Neural cell (in vitro differentiated cells): ENCODE measurements around the gene SDK1. TPM values are rescaled to one million over a fixed set of nuclear protein-coding genes. Genes with fewer than 3 reads are reported as not detected.

ENCODE experiments used
- H2AFZ ChIP-seq: fragments of 200-600, 300-800 bp; sonication (generic), shearing (Covaris generic); 2 replicates; pipeline ENCODE4 v1.6.0; 2014; ENCODE audit warnings: low read depth, mild to moderate bottlenecking, antibody characterized with exemption, low read length, moderate library complexity
- H3F3A ChIP-seq: fragments of 200-600 bp; shearing (Covaris generic); 2 replicates; pipeline ENCODE4 v1.6.1; 2016; ENCODE audit warnings: mild to moderate bottlenecking, moderate library complexity, mixed read lengths, antibody characterized with exemption, low read length; ENCODE audit not compliant: insufficient read depth, poor library complexity, severe bottlenecking
- H3K27ac ChIP-seq: fragments of 200-600, 300-800 bp; sonication (generic), shearing (Covaris generic); 2 replicates; pipeline ENCODE4 v1.5.1; 2014; ENCODE audit warnings: mild to moderate bottlenecking, low read length, moderate library complexity
- H3K27me3 ChIP-seq: fragments of 300-800, 200-600 bp; sonication (generic), shearing (Covaris generic); 2 replicates; pipeline ENCODE4 v1.6.0; 2014; ENCODE audit warnings: mild to moderate bottlenecking, low read depth, low read length, moderate library complexity; ENCODE audit not compliant: insufficient read depth
- H3K36me3 ChIP-seq: fragments of 300-800, 200-600 bp; sonication (generic), shearing (Covaris generic); 2 replicates; pipeline ENCODE4 v1.5.1; 2014; ENCODE audit warnings: mild to moderate bottlenecking, antibody characterized with exemption, low read length, moderate library complexity; ENCODE audit not compliant: insufficient read depth
- H3K4me2 ChIP-seq: fragments of 300-800, 200-600 bp; sonication (generic), shearing (Covaris generic); 2 replicates; pipeline ENCODE4 v1.6.0; 2014; ENCODE audit warnings: mild to moderate bottlenecking, low read length
- H3K4me3 ChIP-seq: fragments of 300-800, 200-600 bp; sonication (generic), shearing (Covaris generic); 2 replicates; pipeline ENCODE4 v1.5.1; 2014; ENCODE audit warnings: mild to moderate bottlenecking, low read length, moderate library complexity
- H3K79me2 ChIP-seq: fragments of 200-600 bp; shearing (Covaris generic); replicated peaks from 2 replicates; pipeline ENCODE4 v1.6.0; 2014; ENCODE audit warnings: mild to moderate bottlenecking, low read length, moderate library complexity; ENCODE audit not compliant: insufficient read depth
- H3K9ac ChIP-seq: fragments of 300-800, 200-600 bp; sonication (generic), shearing (Covaris generic); 2 replicates; pipeline ENCODE4 v1.6.1; 2016; ENCODE audit warnings: mild to moderate bottlenecking, low read length, mixed read lengths
- H3K9me2 ChIP-seq: fragments of 200-600 bp; shearing (Covaris generic); 2 replicates; pipeline ENCODE4 v1.6.1; 2016; ENCODE audit warnings: mild to moderate bottlenecking, low read length, mixed read lengths; ENCODE audit not compliant: insufficient read depth
- H3K9me3 ChIP-seq: fragments of 200-600, 300-800 bp; sonication (generic), shearing (Covaris generic); 2 replicates; pipeline ENCODE4 v1.6.1; 2016; ENCODE audit warnings: mild to moderate bottlenecking, mixed run types, low read length, moderate library complexity, mixed read lengths
- H4K20me1 ChIP-seq: fragments of 200-600 bp; shearing (Covaris generic); 2 replicates; pipeline ENCODE4 v1.6.1; 2016; ENCODE audit warnings: mild to moderate bottlenecking, mixed run types; ENCODE audit not compliant: insufficient read depth
- CTCF ChIP-seq: fragments of 450-650 bp; IDR thresholded peaks from 2 replicates; pipeline ENCODE4 v1.5.1; 2014; ENCODE audit warnings: antibody characterized with exemption, mild to moderate bottlenecking, moderate library complexity; ENCODE audit not compliant: poor library complexity, severe bottlenecking
- EZH2 ChIP-seq: fragments of 200-600, 300-800 bp; shearing (Covaris generic), sonication (generic); IDR thresholded peaks from 2 replicates; pipeline ENCODE4 v1.6.1; 2014; ENCODE audit warnings: antibody characterized with exemption, low read length, borderline replicate concordance, mild to moderate bottlenecking; ENCODE audit not compliant: insufficient read depth, poor library complexity, severe bottlenecking
- MXI1 ChIP-seq: fragments of 450-650 bp; conservative IDR thresholded peaks from 2 replicates; pipeline ENCODE4 v1.6.1; 2014; ENCODE audit warnings: antibody characterized with exemption, mild to moderate bottlenecking; ENCODE audit not compliant: poor library complexity, severe bottlenecking
- POLR2AphosphoS5 ChIP-seq: IDR thresholded peaks from 2 replicates; pipeline ENCODE4 v1.6.1; 2012
- RAD21 ChIP-seq: fragments of 450-650 bp; conservative IDR thresholded peaks from 2 replicates; pipeline ENCODE4 v1.6.1; 2014; ENCODE audit warnings: antibody characterized with exemption, mild to moderate bottlenecking, moderate library complexity
- SMC3 ChIP-seq: fragments of 450-650 bp; conservative IDR thresholded peaks from 2 replicates; pipeline ENCODE4 v1.6.1; 2014; ENCODE audit warnings: antibody characterized with exemption, mild to moderate bottlenecking, moderate library complexity; ENCODE audit not compliant: poor library complexity
- polyA plus RNA-seq: library from polyadenylated mRNA; depleted of rRNA; stranded (reverse); fragments of >200 nt; gene quantifications from 2 replicates; pipeline ENCODE4 v1.2.3, GENCODE V29; 2014
- TF ChIP-seq, protein P1 (sequence below): IDR thresholded peaks from 2 replicates; pipeline ENCODE4 v1.6.1; 2012; ENCODE audit warnings: borderline replicate concordance

SDK1 gene
- polyA plus RNA-seq, 1 donor from 2014 or later = 2.7 TPM

- H3K9me2 ChIP-seq = no peaks in the 10 kb centered on the region
- no peaks in the 10 kb centered on the region for H3K27me3 ChIP-seq
- H2AFZ ChIP-seq = no peak overlapping the region
- no peaks in the 10 kb centered on the region for H4K20me1 ChIP-seq
- H3K9me3 ChIP-seq = no peaks in the 10 kb centered on the region
- no peaks in the 10 kb centered on the region for H3K79me2 ChIP-seq
- H3K36me3 ChIP-seq = no peaks in the 10 kb centered on the region
- no peak overlapping the region for H3K9ac ChIP-seq
- no peaks in the 10 kb centered on the region for H3F3A ChIP-seq
- TF ChIP-seq RAD21 (no peak), SMC3 (no peak), POLR2AphosphoS5 (no peak), MXI1 (no peak), CTCF (no peak), EZH2 (no peak)
- TF ChIP-seq, protein P1, sequence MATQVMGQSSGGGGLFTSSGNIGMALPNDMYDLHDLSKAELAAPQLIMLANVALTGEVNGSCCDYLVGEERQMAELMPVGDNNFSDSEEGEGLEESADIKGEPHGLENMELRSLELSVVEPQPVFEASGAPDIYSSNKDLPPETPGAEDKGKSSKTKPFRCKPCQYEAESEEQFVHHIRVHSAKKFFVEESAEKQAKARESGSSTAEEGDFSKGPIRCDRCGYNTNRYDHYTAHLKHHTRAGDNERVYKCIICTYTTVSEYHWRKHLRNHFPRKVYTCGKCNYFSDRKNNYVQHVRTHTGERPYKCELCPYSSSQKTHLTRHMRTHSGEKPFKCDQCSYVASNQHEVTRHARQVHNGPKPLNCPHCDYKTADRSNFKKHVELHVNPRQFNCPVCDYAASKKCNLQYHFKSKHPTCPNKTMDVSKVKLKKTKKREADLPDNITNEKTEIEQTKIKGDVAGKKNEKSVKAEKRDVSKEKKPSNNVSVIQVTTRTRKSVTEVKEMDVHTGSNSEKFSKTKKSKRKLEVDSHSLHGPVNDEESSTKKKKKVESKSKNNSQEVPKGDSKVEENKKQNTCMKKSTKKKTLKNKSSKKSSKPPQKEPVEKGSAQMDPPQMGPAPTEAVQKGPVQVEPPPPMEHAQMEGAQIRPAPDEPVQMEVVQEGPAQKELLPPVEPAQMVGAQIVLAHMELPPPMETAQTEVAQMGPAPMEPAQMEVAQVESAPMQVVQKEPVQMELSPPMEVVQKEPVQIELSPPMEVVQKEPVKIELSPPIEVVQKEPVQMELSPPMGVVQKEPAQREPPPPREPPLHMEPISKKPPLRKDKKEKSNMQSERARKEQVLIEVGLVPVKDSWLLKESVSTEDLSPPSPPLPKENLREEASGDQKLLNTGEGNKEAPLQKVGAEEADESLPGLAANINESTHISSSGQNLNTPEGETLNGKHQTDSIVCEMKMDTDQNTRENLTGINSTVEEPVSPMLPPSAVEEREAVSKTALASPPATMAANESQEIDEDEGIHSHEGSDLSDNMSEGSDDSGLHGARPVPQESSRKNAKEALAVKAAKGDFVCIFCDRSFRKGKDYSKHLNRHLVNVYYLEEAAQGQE = no peak
- no peak overlapping the region for H3K4me3 ChIP-seq
- H3K27ac ChIP-seq = no peak overlapping the region
- H3K4me2 ChIP-seq = no peak overlapping the region
These were observed 797.1 kb downstream of the SDK1 start for GRCh38 chr7:4098169-4098568.

- H3K9me3 ChIP-seq = no peaks in the 10 kb centered on the region
- H3K36me3 ChIP-seq = no peaks in the 10 kb centered on the region
- H3K27ac ChIP-seq = no peak overlapping the region
- no peak overlapping the region for H3K9ac ChIP-seq
- no peaks in the 10 kb centered on the region for H4K20me1 ChIP-seq
- no peak overlapping the region for H2AFZ ChIP-seq
- no peak for TF ChIP-seq SMC3
- TF ChIP-seq MXI1 = no peak
- no peaks in the 10 kb centered on the region for H3K27me3 ChIP-seq
- no peak overlapping the region for H3K4me2 ChIP-seq
- no peaks in the 10 kb centered on the region for H3F3A ChIP-seq
- no peak overlapping the region for H3K4me3 ChIP-seq
- H3K9me2 ChIP-seq = no peaks in the 10 kb centered on the region
- H3K79me2 ChIP-seq = no peaks in the 10 kb centered on the region
These were observed 798.6 kb downstream of the SDK1 start for GRCh38 chr7:4099651-4100050.

DNA sequence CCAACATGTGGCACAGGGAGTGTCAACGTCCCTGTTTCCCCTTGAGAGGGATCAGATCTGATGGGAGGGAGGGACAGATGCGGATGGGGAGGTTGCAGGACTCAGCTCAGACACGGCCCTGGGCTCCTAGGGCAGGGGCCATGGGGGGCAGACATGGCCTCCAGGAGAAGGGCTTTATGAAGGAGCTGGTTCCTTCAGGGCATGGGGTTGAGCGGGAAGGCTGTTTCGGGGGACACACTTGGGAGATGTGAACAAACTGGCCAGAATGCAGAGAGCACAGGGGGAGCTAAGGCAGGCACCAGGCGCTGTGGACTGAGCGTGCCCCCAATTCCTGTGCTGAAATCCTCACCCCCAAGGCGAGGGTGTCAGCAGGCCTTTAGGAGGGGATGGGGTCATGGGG is 799.1 kb downstream of the SDK1 start:
- Histone ChIP-seq H3F3A (no peaks in the 10 kb centered on the region), H3K9me3 (no peaks in the 10 kb centered on the region), H3K9me2 (no peaks in the 10 kb centered on the region), H3K27me3 (no peaks in the 10 kb centered on the region), H2AFZ (no peak overlapping the region), H3K9ac (no peak overlapping the region), H4K20me1 (no peaks in the 10 kb centered on the region), H3K4me3 (no peak overlapping the region), H3K79me2 (no peaks in the 10 kb centered on the region), H3K27ac (no peak overlapping the region), H3K36me3 (no peaks in the 10 kb centered on the region), H3K4me2 (no peak overlapping the region)
- TF ChIP-seq POLR2AphosphoS5 = no peak
- TF ChIP-seq SMC3 = no peak
